HL-60/S4 (cell line): ENCODE results near the gene LRFN4.

Experiments used
- in situ Hi-C: fragments of 300-500 bp; cut with MboI; formaldehyde crosslinking; loops from 2 replicates; pipeline ENCODE4 v1.14.3; 2022; ENCODE audit warnings: low sequenced_read_pairs

The LRFN4 gene

DNA sequence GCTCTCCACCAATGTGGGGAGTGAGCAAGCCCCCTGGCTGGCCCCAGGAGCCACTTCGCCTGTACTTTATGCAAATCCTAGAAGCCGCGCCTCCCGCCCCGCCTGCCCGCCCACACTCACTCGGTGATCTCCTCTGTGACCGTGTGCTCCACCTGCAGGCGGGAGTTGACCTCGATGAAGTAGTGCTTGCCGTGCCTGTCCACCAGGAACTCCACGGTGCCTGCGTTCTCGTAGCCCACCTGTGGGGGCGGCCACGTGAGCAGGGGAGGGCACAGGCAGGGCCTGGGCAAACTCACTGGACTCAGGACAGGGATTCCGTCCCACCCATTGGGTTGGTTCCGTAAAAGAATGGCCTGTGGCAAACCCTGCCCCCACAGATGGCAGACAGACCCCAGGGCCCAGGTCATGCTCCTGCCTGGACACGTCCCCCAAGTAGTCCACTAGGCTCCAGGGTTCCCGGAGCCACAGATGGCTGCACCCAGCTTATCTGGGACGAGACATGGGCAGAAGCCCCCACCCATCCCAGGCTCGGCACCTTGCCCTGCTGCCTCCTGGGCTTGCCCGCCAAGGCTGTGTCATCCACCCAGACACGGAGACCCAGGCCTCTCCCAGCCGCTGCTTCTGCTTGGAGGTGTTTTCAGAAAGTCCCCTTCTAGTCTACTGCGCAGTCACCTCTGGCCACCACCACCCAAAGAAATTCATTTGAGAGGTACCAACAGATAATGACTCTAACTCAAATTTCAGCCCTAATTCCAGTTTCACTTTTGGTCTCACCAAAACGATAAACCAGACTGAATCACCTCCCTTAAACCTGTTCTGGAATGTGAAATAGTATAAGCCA, 12.1 kb downstream of the LRFN4 start:
- in situ Hi-C loops: no loop called here

- in situ Hi-C loops: no loop called here
Observed at GRCh38 chr11:66869567-66869870, 12.7 kb downstream of the LRFN4 start.

DNA sequence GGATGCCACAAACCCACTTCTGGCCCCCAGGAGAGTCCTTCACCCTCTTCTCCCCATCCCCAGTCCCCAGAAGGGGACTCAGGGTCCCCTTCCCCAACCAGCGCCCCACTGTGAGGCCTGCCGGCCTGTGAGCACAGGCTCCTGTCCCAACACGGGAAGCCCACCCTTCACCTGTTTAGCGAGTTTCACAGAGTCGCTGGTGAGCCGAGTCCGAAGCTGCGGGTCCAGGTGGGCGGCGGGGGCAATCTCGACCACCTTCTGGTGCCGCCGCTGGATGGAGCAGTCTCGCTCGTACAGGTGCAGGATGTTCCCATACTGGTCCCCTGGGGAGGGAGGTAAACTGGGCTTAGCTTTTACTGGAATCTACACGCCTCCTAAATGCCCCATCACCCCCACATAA, 13.3 kb downstream of the LRFN4 start:
- in situ Hi-C loops: no loop called here

DNA sequence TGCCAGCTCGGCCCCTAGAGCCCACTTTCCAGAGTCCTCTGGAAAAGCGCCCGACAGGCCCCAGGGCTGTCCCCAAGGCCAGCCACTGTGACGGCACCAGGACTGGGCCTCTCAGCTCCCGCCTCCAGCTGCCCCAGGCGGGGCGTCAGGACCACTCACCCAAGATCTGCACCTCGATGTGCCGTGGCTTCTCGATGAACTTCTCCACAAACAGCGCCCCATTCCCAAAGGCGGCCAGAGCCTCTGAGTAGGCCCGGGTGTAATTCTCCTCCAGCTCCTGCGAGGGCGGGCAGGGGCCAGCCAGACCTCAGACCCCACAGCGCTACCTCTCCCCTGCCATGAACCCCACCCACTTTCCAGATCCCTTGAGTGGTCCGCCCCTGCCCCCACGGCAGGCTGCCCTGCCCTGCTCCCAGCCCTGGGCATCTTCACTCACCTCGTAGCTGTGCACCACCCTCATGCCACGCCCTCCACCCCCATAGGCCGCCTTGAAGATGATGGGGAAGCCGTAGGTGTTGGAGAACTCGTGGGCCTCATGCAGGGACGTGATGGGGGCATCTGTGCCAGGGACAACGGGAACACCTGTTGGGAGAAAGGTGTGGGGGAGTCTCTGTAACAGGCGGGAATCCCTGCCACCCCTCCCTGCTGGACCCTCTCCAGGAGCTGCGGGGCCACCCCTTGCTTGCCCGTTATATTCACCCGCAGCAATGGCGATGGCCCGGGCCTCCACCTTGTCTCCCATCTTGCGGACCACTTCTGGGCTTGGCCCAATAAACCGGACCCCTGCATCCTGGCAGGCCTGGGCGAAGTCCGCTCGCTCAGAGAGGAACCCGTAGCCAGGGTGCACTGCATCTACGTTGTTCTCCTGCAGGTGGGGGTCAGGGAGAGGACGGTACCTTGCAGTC, 14.0 kb downstream of the LRFN4 start:
- in situ Hi-C loops: no loop called here

- in situ Hi-C loops: no loop called here
Observed at GRCh38 chr11:66871521-66871901, 14.6 kb downstream of the LRFN4 start.

GRCh38 chr11:66874232-66874631, 17.4 kb downstream of the LRFN4 start:
- in situ Hi-C loops: no loop called here

- in situ Hi-C loops: no loop called here
Observed at GRCh38 chr11:66875378-66875777, 18.5 kb downstream of the LRFN4 start.

DNA sequence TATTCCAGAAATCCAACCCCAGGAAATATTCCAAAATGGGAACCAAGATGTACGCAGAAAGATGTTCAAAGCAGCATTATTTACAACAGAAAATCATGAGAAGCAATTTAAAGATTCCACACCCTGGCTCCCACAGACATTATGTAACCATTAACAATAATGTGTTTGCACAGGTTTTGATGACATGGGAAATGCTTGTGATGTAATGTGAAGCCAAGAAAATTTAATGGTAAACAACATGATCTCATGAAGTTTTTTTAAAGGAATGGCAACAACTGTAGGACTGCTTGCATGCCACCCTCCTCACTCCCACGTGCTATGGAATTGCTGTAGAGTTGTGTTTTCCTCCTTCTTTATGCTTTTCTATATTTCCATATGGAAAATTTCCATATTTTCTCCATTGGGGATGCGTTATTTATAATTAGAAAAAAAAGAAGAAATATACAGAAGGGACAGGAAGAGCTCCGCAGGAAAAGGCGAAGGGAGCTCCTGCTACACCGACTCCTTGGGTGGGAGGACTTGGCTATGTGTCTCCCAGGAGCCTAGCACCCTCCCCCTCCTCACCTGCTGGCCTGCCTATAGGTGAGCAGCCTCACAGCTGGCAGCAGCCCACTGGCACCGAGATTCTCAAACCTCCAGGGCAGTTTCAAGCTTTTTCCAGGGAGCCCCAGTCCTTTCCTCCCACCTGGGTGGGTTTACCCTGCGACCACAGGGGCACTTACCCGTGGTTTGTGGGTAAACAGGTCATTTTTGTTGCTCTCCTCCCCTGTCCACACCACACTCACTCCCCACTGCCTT, 20.9 kb downstream of the LRFN4 start:
- in situ Hi-C loops: no loop called here

DNA sequence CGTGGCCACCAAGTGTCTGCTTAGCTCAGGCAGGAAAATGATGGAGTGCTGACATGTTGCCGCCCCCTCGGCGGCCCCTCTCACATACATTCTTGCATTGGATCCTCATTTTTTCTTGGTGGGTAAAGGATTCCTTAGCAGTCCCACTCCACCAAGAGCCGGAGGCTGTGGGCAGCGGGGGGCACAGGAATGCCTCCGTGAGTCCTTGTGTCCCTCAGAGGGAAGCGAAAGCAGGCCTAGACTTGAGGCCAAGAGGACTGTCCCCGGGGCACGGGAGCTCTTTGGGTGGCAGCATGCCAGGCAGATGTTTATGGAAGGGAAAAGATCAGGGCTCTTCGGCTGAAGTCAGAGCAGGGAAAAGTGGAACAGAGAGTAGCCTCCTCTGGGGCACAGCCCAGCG, 21.6 kb downstream of the LRFN4 start:
- in situ Hi-C loops: no loop called here

GRCh38 chr11:66879000-66879399, 22.1 kb downstream of the LRFN4 start:
- in situ Hi-C loops: no loop called here

GRCh38 chr11:66879583-66879982, 22.7 kb downstream of the LRFN4 start:
- in situ Hi-C loops: no loop called here

GRCh38 chr11:66879999-66880398, 23.1 kb downstream of the LRFN4 start:
- in situ Hi-C loops: no loop called here

DNA sequence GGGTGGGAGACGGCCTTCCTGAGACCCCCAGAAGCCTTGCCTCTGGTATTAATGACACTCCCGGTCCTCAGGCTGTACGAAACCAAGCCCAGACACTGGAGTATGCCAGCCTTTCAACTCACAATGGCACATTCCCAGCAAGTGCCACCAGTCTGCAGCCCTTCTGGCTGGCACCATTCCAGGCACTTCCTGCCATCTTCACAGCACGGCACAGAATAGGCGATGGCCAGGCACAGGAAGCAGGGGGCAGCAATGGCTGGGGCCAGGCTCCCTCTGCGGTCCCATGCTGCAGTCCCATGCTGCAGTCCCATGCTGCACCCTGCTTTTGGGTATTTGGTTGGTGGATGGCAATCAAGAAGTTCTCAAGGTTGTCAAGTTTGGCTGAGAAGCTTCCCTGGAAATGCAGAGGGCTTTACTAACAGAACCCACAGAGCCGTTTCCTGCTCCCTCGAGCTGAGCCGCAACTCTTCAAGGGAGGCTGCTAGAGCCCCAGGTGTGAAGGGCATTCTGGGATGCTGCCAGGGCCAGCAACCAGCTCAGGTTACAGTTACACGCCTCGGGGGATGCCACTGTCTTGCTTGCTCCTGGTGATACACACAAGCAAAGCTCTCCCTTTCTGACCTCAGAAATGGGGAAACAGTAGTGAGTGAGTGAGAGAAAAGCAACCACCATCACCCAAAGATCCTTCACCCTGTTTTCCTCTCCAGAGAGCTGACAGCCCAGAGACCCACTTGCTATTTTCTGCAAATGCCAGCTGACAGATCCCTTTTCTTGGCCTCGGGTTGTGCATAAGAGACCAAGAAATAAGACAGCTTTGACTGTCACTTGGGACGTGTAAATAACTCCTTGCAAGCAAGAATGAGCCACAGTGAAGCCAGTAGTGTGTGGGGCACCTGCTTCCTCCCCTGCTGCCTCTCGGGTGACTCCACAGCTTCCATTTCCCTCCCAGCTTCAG, 23.9 kb downstream of the LRFN4 start:
- in situ Hi-C loops: no loop called here

GRCh38 chr11:66881451-66881835, 24.6 kb downstream of the LRFN4 start:
- in situ Hi-C loops: no loop called here

GRCh38 chr11:66881927-66882452, 25.1 kb downstream of the LRFN4 start:
- in situ Hi-C loops: no loop called here

DNA sequence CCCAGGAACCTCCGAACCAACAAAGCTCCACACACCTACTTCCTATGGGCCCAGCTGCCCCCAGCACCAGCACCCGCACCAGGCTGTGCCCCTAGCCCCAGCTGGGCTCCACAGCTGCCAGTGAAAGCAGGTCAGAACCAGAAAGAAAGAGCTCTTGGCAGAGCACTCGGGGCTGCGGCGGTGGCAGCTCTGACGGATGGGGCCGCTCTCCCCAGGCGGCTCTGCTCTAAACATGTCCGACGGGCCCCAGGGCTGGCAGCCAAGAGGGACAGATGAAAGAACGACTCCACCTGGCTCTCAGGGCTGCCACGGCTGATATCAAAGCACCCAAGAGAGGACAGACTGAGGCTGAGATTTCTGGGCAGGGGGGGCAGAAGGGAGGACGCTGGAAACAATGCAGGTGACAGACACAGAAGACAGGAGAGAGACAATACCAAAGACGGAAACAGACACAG, 25.7 kb downstream of the LRFN4 start:
- in situ Hi-C loops: no loop called here

DNA sequence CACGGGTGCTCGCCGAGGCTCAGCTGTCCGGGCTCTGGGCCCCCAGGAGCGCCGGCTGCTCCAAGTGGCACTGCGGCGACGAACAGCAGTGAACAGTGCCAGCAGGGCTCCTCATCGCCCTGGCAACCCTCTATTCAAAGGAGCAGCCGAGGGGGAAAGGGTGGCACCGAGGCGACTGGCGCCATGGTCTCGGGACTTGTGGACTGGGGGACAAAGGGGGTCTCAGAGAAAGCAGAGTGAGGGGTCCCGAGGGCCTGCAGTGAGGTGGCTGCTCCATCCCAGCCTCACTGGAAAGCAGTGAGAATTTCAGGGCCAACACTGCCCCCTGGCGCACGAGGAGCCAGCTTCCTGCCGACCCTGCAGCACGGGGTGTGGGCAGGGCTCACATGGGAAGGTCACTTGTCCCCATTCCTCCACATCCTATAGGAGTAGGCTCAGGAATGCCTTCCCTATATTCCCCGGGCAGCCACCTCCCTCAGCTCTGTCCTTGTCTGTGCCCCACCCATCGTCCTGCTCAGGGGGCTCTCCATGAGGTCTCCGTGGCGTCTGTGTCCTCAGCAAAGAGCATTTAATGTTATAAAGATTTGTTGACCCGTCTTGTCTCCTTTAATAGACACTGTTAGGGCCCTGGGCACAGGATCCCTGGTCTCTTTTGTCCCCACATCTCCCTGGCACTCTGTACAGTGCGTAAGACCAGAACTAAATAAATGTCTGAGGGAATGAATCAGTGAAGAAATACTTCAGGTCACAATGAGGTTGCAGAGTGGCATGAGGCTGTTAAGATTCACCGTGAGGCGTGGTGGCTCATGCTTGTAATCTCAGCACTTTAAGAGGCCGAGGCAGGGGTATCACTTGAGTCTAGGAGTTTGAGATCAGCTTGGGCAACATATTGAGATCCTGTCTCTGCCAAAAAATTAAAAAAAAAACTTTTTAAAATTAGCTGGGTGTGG, 26.4 kb downstream of the LRFN4 start:
- in situ Hi-C loops: no loop called here

- in situ Hi-C loops: no loop called here
Observed at GRCh38 chr11:66884443-66884842, 27.6 kb downstream of the LRFN4 start.

GRCh38 chr11:66885469-66885868, 28.6 kb downstream of the LRFN4 start:
- in situ Hi-C loops: no loop called here
